22Rv1 (cell line): ENCODE measurements around the gene EMCN.
"Not testable (repeated sequence)": the region's sequence is repeated elsewhere in the genome, so short reads cannot be mapped to it uniquely, and the experiment has no call there.

Experiments used
- H3K27ac ChIP-seq: fragments of 450-650 bp; 2 replicates; pipeline ENCODE4 v1.5.1; 2017
- CTCF ChIP-seq: fragments of 450-650 bp; IDR thresholded peaks from 2 replicates; pipeline ENCODE4 v1.5.1; 2017; ENCODE audit warnings: mild to moderate bottlenecking
- ZFX ChIP-seq: fragments of 450-650 bp; IDR thresholded peaks from 2 replicates; pipeline ENCODE4 v1.6.1; 2017; ENCODE audit warnings: antibody characterized with exemption, borderline replicate concordance

Gene EMCN

DNA sequence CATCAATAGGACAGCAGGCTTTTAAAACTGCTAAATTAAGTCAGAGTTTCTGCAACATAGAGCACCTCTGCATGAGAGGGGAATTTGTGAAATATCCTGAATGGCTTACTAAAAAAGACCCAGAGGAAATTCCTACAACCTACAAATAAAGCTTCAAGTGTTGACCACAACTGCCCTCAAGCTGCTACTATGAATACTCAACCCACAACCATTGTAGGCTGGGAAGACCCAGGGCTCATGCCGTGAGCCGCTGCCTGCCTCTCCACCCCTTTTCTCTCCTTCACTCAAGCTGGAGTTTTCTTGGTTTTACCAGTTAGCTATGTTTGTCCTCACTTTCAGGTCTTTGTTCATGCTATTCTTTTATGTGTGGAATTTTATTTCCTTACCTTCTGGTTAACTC, 151.6 kb downstream of the EMCN start:
- H3K27ac ChIP-seq, result no peak overlapping the region
- TF ChIP-seq ZFX (no peak), CTCF (no peak)

- no peak for TF ChIP-seq CTCF
- no peak for TF ChIP-seq ZFX
These were observed 155.5 kb downstream of the EMCN start for GRCh38 chr4:100362366-100362765.

GRCh38 chr4:100361336-100361735, 156.5 kb downstream of the EMCN start:
- TF ChIP-seq ZFX (no peak), CTCF (no peak)
- no peak overlapping the region for H3K27ac ChIP-seq

More at GRCh38 chr4:100362366-100362765, 155.5 kb downstream of the EMCN start:
- no peak overlapping the region for H3K27ac ChIP-seq

GRCh38 chr4:100360211-100360610, 157.6 kb downstream of the EMCN start:
- H3K27ac ChIP-seq, result no peak overlapping the region

DNA sequence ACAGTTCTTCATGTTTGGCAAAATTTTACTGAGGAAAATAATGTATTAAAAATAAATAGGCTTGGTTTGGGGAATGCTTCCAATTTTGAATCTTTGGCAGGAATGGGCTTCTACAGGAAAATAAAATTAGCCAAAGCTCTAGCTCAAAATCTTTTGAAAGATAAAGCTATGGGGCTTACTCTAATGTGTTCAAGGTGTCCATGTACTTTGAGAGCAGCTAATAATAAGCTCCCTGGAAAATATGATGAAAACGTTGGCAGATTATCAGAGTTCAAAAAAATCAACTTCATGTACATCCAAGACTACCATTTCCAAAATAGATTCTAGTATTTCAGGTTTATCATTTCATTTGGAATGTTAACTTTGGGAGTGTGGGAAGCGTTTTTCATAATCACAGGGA, 158.4 kb downstream of the EMCN start:
- TF ChIP-seq ZFX (no peak), CTCF (no peak)

More at GRCh38 chr4:100360211-100360610, 157.6 kb downstream of the EMCN start:
- TF ChIP-seq CTCF (no peak), ZFX (no peak)

GRCh38 chr4:100357542-100357941, 160.3 kb downstream of the EMCN start:
- no peak for TF ChIP-seq CTCF
- TF ChIP-seq ZFX, result no peak
- no peak overlapping the region for H3K27ac ChIP-seq

More for the DNA sequence above, 158.4 kb downstream of the EMCN start:
- no peak overlapping the region for H3K27ac ChIP-seq

DNA sequence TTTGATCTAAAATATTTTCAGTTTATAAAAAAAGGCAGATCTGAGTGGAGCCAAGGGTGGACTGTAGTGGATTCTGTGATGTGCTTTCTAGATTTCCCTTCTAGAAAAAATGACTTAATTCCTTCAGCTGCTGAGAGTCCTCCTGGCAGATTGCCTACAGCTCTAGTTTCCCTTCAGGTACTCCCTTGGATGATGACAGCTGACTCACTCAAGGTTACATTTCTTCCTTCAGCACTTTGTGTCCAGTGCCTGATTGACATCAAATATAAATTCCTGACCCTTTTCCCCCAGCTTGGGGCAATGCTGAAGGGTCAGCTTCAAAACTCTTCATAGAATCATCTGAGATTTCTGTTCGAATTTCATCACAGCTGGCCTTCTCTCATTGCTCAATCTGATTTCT, 161.7 kb downstream of the EMCN start:
- no peak for TF ChIP-seq ZFX
- no peak for TF ChIP-seq CTCF

GRCh38 chr4:100352352-100352751, 165.5 kb downstream of the EMCN start:
- H3K27ac ChIP-seq, result not testable (repeated sequence)

More for the DNA sequence above, 161.7 kb downstream of the EMCN start:
- no peak overlapping the region for H3K27ac ChIP-seq
